ENCODE measurements around the gene EIF4G3.

The EIF4G3 gene

GRCh38 chr1:21114431-21114830 lies 62.3 kb downstream of the EIF4G3 start:
- H3K36me3 ChIP-seq (ENCODE audit: low read depth), result 0 out of 2 replicates have a peak, but pooled peaks cover 4% of the 10 kb centered on the region
- no peaks in the 10 kb centered on the region for H3K9me3 ChIP-seq (ENCODE audit: severe bottlenecking)
- no peak for DNase-seq (ENCODE audit: low spot score)
- no peak for ATAC-seq (ENCODE audit: low read depth)
- H3K4me1 ChIP-seq (ENCODE audit: insufficient read depth, poor library complexity, severe bottlenecking), result no peaks in the 10 kb centered on the region
- H3K4me3 ChIP-seq (ENCODE audit: severe bottlenecking), result no peak overlapping the region
- no peaks in the 10 kb centered on the region for H3K27me3 ChIP-seq (ENCODE audit: insufficient read depth, poor library complexity, severe bottlenecking)
- no peak for TF ChIP-seq CTCF (IDR thresholded peaks at IDR 0.05; ENCODE audit: poor library complexity, severe bottlenecking)
- no peak overlapping the region for H3K27ac ChIP-seq (ENCODE audit: poor library complexity, severe bottlenecking)

- no peak for TF ChIP-seq CTCF (IDR thresholded peaks at IDR 0.05; ENCODE audit: poor library complexity, severe bottlenecking)
- ATAC-seq (ENCODE audit: low read depth), result no peak
- no peaks in the 10 kb centered on the region for H3K27me3 ChIP-seq (ENCODE audit: insufficient read depth, poor library complexity, severe bottlenecking)
- H3K4me3 ChIP-seq (ENCODE audit: severe bottlenecking), result no peak overlapping the region
- no peaks in the 10 kb centered on the region for H3K9me3 ChIP-seq (ENCODE audit: severe bottlenecking)
- H3K36me3 ChIP-seq (ENCODE audit: low read depth), result peaks cover 11% of the 10 kb centered on the region
- H3K27ac ChIP-seq (ENCODE audit: poor library complexity, severe bottlenecking), result no peak overlapping the region
- no peaks in the 10 kb centered on the region for H3K4me1 ChIP-seq (ENCODE audit: insufficient read depth, poor library complexity, severe bottlenecking)
- no peak for DNase-seq (ENCODE audit: low spot score)
These were observed 66.5 kb downstream of the EIF4G3 start for GRCh38 chr1:21110163-21110562.

DNA sequence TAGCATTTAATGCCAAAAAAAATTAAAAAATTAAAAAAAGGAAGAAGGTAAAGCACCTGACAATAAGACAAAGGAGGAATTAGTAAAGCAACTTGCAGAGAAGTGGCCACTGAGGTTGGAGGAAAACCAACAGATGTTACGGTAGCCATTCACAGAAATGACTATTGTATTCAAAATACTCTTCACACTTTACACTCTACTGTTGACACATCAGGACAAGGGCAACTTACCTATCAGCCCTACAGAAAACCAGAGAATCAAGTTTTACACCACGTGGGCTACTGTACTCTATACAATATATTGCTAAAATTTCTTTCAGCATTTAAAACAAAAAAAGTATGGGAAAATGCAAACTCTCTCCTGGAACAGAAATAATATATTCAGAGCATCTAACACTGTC lies 70.0 kb downstream of the EIF4G3 start:
- no peaks in the 10 kb centered on the region for H3K27me3 ChIP-seq (ENCODE audit: insufficient read depth, poor library complexity, severe bottlenecking)
- no peak for DNase-seq (ENCODE audit: low spot score)
- H3K4me1 ChIP-seq (ENCODE audit: insufficient read depth, poor library complexity, severe bottlenecking), result no peaks in the 10 kb centered on the region
- H3K27ac ChIP-seq (ENCODE audit: poor library complexity, severe bottlenecking), result no peak overlapping the region
- H3K4me3 ChIP-seq (ENCODE audit: severe bottlenecking), result no peak overlapping the region
- H3K36me3 ChIP-seq (ENCODE audit: low read depth), result peaks cover 22% of the 10 kb centered on the region
- no peak for ATAC-seq (ENCODE audit: low read depth)
- no peaks in the 10 kb centered on the region for H3K9me3 ChIP-seq (ENCODE audit: severe bottlenecking)
- no peak for TF ChIP-seq CTCF (IDR thresholded peaks at IDR 0.05; ENCODE audit: poor library complexity, severe bottlenecking)

GRCh38 chr1:21106238-21106637 lies 70.5 kb downstream of the EIF4G3 start:
- Histone ChIP-seq H3K4me3 (ENCODE audit: severe bottlenecking) (no peak overlapping the region), H3K27me3 (ENCODE audit: insufficient read depth, poor library complexity, severe bottlenecking) (no peaks in the 10 kb centered on the region), H3K4me1 (ENCODE audit: insufficient read depth, poor library complexity, severe bottlenecking) (no peaks in the 10 kb centered on the region), H3K27ac (ENCODE audit: poor library complexity, severe bottlenecking) (no peak overlapping the region), H3K9me3 (ENCODE audit: severe bottlenecking) (no peaks in the 10 kb centered on the region), H3K36me3 (ENCODE audit: low read depth) (peaks cover 22% of the 10 kb centered on the region)
- no peak for DNase-seq (ENCODE audit: low spot score)
- ATAC-seq (ENCODE audit: low read depth), result no peak
- no peak for TF ChIP-seq CTCF (IDR thresholded peaks at IDR 0.05; ENCODE audit: poor library complexity, severe bottlenecking)

- Histone ChIP-seq H3K27ac (ENCODE audit: poor library complexity, severe bottlenecking) (no peak overlapping the region), H3K4me1 (ENCODE audit: insufficient read depth, poor library complexity, severe bottlenecking) (no peaks in the 10 kb centered on the region), H3K36me3 (ENCODE audit: low read depth) (peaks cover 20% of the 10 kb centered on the region), H3K27me3 (ENCODE audit: insufficient read depth, poor library complexity, severe bottlenecking) (no peaks in the 10 kb centered on the region), H3K9me3 (ENCODE audit: severe bottlenecking) (no peaks in the 10 kb centered on the region), H3K4me3 (ENCODE audit: severe bottlenecking) (no peak overlapping the region)
- no peak for ATAC-seq (ENCODE audit: low read depth)
- no peak for DNase-seq (ENCODE audit: low spot score)
- TF ChIP-seq CTCF (IDR thresholded peaks at IDR 0.05; ENCODE audit: poor library complexity, severe bottlenecking), result no peak
These were observed 70.9 kb downstream of the EIF4G3 start for GRCh38 chr1:21105807-21106206.

Data from RWPE2 (cell line).